ENCODE results near the gene PIP4K2A.

Gene PIP4K2A

DNA sequence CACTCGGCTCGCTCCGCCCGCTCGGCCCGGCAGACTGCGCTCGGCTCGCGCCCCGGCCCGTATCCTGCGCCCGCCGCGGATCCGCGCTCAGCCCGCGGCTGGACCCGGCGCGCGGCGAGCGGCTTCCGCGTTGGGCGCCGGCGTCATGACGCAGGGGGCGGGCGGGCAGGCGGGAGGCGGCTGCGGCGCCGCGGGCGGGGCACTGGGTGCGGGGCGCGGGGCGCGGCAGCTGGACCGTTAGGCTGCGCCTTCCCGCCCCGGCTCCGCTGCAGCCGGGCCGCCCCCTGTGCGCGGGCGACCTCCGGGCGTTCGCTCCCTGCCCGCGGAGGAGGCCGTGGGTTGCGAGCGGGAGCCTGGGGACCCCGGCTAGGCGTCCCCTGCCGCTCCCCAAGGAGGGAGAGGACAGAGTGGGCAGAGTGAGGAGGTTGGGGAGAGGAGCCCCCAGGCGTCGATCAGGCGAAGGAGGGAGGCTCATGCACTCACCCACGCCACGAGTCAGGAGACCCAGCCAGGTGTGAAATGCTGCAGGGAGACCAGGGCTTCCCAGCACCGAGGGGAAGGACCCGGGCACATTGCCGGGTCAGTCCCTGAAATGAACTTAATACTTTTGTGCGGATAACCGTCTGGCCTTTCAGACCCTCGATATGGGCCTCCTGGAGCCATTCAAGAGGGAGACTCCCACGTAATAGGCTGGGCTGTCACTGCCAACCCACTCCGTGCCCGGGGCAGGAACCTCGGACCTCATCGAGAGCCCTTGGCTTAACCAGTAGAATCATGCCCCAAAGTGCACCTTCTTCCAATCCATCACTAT, at the start of gene PIP4K2A:
Gene PIP4K2A, minus strand, starts transcription at position 100 of the 811 bp plus-strand sequence. CDS start 252 bp downstream, outside the sequence.
- Histone ChIP-seq H2AFZ (ENCODE audit: low read length) (peak within 1 kb of the TSS; percentile 93), H3K79me2 (ENCODE audit: insufficient read depth, low read length) (peaks cover 44% of the 10 kb centered on the region), H3F3A (ENCODE audit: low read depth) (no peaks in the 10 kb centered on the region), H4K20me1 (ENCODE audit: insufficient read depth, low read length, poor library complexity, severe bottlenecking) (peaks cover 43% of the 10 kb centered on the region), H3K9me2 (replicated peaks; ENCODE audit: low read depth, low read length) (no peaks in the 10 kb centered on the region), H3K4me1 (ENCODE audit: insufficient read depth, low read length, poor library complexity, severe bottlenecking) (peaks cover 37% of the 10 kb centered on the region), H3K9me3 (ENCODE audit: insufficient read depth, low read depth, low read length) (no peaks in the 10 kb centered on the region), H3K36me3 (ENCODE audit: insufficient read depth, low read length) (no peaks in the 10 kb centered on the region), H3K4me2 (ENCODE audit: low read depth, low read length, poor library complexity, severe bottlenecking) (peak within 1 kb of the TSS; percentile 85), H3K9ac (ENCODE audit: low read depth, low read length, poor library complexity, severe bottlenecking) (peak within 1 kb of the TSS; percentile 85), H3K4me3 (ENCODE audit: low read length, poor library complexity, severe bottlenecking) (peak within 1 kb of the TSS; percentile 81), H3K27me3 (ENCODE audit: insufficient read depth, low read length, poor library complexity, severe bottlenecking) (no peaks in the 10 kb centered on the region)
- TF ChIP-seq, protein P1, sequence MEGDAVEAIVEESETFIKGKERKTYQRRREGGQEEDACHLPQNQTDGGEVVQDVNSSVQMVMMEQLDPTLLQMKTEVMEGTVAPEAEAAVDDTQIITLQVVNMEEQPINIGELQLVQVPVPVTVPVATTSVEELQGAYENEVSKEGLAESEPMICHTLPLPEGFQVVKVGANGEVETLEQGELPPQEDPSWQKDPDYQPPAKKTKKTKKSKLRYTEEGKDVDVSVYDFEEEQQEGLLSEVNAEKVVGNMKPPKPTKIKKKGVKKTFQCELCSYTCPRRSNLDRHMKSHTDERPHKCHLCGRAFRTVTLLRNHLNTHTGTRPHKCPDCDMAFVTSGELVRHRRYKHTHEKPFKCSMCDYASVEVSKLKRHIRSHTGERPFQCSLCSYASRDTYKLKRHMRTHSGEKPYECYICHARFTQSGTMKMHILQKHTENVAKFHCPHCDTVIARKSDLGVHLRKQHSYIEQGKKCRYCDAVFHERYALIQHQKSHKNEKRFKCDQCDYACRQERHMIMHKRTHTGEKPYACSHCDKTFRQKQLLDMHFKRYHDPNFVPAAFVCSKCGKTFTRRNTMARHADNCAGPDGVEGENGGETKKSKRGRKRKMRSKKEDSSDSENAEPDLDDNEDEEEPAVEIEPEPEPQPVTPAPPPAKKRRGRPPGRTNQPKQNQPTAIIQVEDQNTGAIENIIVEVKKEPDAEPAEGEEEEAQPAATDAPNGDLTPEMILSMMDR (conservative IDR thresholded peaks at IDR 0.05; ENCODE audit: low read length) = no peak
- TF ChIP-seq EZH2phosphoT487 (IDR thresholded peaks at IDR 0.05; ENCODE audit: borderline replicate concordance) = no peak

DNA sequence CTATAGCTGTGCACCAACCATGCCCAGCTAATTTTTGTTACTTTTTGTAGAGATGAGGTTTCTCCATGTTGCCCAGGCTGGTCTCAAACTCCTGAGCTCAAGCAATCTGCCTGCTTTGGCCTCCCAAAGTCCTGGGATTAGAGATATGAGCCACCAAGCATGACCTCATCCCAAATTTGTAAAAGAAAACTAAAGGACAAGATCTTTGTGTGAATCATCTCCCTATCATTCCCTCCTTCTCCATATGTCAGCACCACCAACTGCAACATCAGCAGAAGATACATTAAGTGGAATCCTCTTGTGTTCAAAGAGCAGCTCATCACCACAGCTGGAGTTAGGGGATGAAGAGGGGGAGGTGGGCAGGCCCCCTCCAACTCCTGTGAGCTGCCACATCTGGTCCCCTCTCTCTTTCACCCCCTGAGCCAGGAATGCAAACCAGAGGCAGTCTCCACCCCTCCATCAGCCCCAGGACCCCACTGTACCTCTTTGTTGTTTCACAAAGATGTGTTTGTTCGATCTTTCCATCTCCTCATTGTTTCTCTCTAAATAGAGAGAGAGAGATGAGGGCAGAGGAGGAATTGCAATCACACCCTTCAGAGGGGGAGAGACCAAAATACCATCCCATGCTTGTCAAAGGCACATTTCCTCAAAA, 47.3 kb upstream of the PIP4K2A start:
- Histone ChIP-seq H3K9me3 (ENCODE audit: insufficient read depth, low read depth, low read length) (no peaks in the 10 kb centered on the region), H4K20me1 (ENCODE audit: insufficient read depth, low read length, poor library complexity, severe bottlenecking) (no peaks in the 10 kb centered on the region), H3K9ac (ENCODE audit: low read depth, low read length, poor library complexity, severe bottlenecking) (no peak overlapping the region), H3K27me3 (ENCODE audit: insufficient read depth, low read length, poor library complexity, severe bottlenecking) (no peaks in the 10 kb centered on the region), H3K9me2 (replicated peaks; ENCODE audit: low read depth, low read length) (no peaks in the 10 kb centered on the region), H3K36me3 (ENCODE audit: insufficient read depth, low read length) (no peaks in the 10 kb centered on the region), H3K4me1 (ENCODE audit: insufficient read depth, low read length, poor library complexity, severe bottlenecking) (no peaks in the 10 kb centered on the region), H3F3A (ENCODE audit: low read depth) (no peaks in the 10 kb centered on the region), H2AFZ (ENCODE audit: low read length) (no peak overlapping the region), H3K4me2 (ENCODE audit: low read depth, low read length, poor library complexity, severe bottlenecking) (no peak overlapping the region), H3K4me3 (ENCODE audit: low read length, poor library complexity, severe bottlenecking) (no peak overlapping the region), H3K79me2 (ENCODE audit: insufficient read depth, low read length) (no peaks in the 10 kb centered on the region)
- TF ChIP-seq, protein P1 (conservative IDR thresholded peaks at IDR 0.05; ENCODE audit: low read length) = no peak
- TF ChIP-seq EZH2phosphoT487 (IDR thresholded peaks at IDR 0.05; ENCODE audit: borderline replicate concordance) = no peak

DNA sequence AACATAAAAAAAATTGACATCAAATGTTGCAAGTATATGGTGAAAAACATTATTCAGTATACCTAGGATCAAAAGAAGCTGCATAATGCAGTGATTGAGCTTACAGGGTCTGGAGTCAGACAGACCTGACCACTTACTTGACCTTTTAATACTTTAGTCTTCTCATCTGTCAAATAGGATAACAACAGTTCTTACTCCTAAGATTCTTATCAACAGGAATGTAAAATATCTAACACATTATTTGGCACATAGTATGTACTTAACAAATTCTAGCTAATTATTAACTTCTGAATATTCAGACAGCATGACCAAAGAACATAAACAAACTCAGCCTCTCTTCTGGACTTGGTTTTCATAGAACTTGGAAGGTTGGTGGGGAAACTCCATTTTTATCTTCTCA, 45.6 kb upstream of the PIP4K2A start:
- Histone ChIP-seq H3K9me2 (replicated peaks; ENCODE audit: low read depth, low read length) (no peaks in the 10 kb centered on the region), H3K9me3 (ENCODE audit: insufficient read depth, low read depth, low read length) (no peaks in the 10 kb centered on the region), H3K4me2 (ENCODE audit: low read depth, low read length, poor library complexity, severe bottlenecking) (no peak overlapping the region), H2AFZ (ENCODE audit: low read length) (no peak overlapping the region), H3K36me3 (ENCODE audit: insufficient read depth, low read length) (no peaks in the 10 kb centered on the region), H3K79me2 (ENCODE audit: insufficient read depth, low read length) (no peaks in the 10 kb centered on the region), H3K9ac (ENCODE audit: low read depth, low read length, poor library complexity, severe bottlenecking) (no peak overlapping the region), H3K4me1 (ENCODE audit: insufficient read depth, low read length, poor library complexity, severe bottlenecking) (no peaks in the 10 kb centered on the region), H3K4me3 (ENCODE audit: low read length, poor library complexity, severe bottlenecking) (no peak overlapping the region), H4K20me1 (ENCODE audit: insufficient read depth, low read length, poor library complexity, severe bottlenecking) (no peaks in the 10 kb centered on the region), H3F3A (ENCODE audit: low read depth) (no peaks in the 10 kb centered on the region), H3K27me3 (ENCODE audit: insufficient read depth, low read length, poor library complexity, severe bottlenecking) (no peaks in the 10 kb centered on the region)
- no peak for TF ChIP-seq EZH2phosphoT487 (IDR thresholded peaks at IDR 0.05; ENCODE audit: borderline replicate concordance)
- TF ChIP-seq, protein P1 (conservative IDR thresholded peaks at IDR 0.05; ENCODE audit: low read length) = no peak

All from Loucy (cell line).